T-helper 17 cell (primary cell): ENCODE data around the gene GDPGP1. TPM values are rescaled to one million over a fixed set of nuclear protein-coding genes. Genes with fewer than 3 reads are reported as not detected.

Source experiments
- ATAC-seq: fragments of 150-1000 bp; cut with Tn5 transposase; 2 replicates; pipeline ENCODE4 v1.10.0; 2021; ENCODE audit warnings: mild to moderate bottlenecking, moderate library complexity
- DNase-seq, 3 donors: peaks; one replicate each; pipeline versions ENCODE4 v3.0.0 to v3.0.0-alpha.2; 2020 to 2021
- H3K9me3 ChIP-seq: one replicate; pipeline ENCODE4 v1.7.0; 2013; ENCODE audit warnings: low read length, mild to moderate bottlenecking; ENCODE audit not compliant: control insufficient read depth, poor library complexity, severe bottlenecking
- H3K27ac Mint-ChIP-seq: one replicate; pipeline ENCODE4 v1.8.0; 2022; ENCODE audit warnings: mild to moderate bottlenecking, moderate library complexity, mixed read lengths
- H3K27me3 Mint-ChIP-seq: one replicate; pipeline ENCODE4 v1.8.0; 2022; ENCODE audit warnings: mixed read lengths
- H3K36me3 Mint-ChIP-seq: one replicate; pipeline ENCODE4 v1.8.0; 2022; ENCODE audit warnings: low read depth, mixed read lengths
- H3K4me1 Mint-ChIP-seq: one replicate; pipeline ENCODE4 v1.8.0; 2022; ENCODE audit warnings: mild to moderate bottlenecking, mixed read lengths
- H3K4me3 Mint-ChIP-seq: one replicate; pipeline ENCODE4 v1.8.0; 2022; ENCODE audit warnings: mild to moderate bottlenecking, moderate library complexity, mixed read lengths
- total RNA-seq, 4 donors: library from RNA in 2 of 4; stranded (reverse) in 2 of 4; gene quantifications; one replicate each; pipeline ENCODE4 v1.2.3 and lab custom pipeline; 2022 to 2026

GDPGP1 gene
- total RNA-seq, 2 donors from 2014 or later, result 3.7 to 4.6 TPM

GRCh38 chr15:90294159-90294558, 60.1 kb downstream of the GDPGP1 start:
- H3K4me1 Mint-ChIP-seq, result peaks cover 10% of the 10 kb centered on the region
- peak overlapping the region; percentile 28 for H3K4me3 Mint-ChIP-seq
- peaks cover 12% of the 10 kb centered on the region for H3K27me3 Mint-ChIP-seq
- no peak for DNase-seq
- no peaks in the 10 kb centered on the region for H3K9me3 ChIP-seq
- ATAC-seq, result no peak
- H3K36me3 Mint-ChIP-seq, result no peaks in the 10 kb centered on the region
- H3K27ac Mint-ChIP-seq, result no peak overlapping the region

DNA sequence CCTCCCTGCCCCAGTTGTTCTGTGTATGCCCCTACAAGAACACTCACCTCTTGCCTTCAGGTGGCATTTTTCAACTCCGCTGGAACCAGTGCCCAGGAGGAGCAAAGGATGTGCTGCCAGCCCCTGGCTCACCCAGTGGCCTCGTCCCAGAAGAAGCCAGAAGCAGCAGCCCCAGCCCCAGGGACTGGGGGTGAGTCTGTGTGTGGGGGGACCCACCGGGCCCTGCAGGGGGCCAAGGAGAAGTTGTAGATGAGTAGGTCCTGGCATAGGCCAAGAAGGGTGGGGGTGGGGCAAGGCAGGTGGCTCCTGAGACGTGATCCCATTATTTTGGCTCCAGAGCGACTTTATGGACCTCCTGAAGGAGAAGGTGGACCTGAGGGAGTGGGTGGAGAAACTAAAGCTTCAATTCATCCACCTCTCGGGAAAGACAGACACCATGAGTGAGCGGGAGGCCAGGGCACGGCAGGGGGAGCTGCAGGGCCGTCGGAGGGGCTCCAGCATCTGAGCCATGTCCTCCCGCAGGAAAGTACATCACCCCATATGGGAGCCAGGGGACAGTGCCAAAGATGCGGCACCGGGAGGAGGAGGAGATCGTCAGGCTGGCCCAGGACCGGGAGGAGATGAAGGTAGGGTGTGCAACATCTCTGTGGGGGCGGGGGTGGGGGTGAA, 60.7 kb downstream of the GDPGP1 start:
- Mint-ChIP-seq H3K4me3 (peak overlapping the region; percentile 28), H3K27me3 (peaks cover 12% of the 10 kb centered on the region), H3K36me3 (no peaks in the 10 kb centered on the region), H3K4me1 (peaks cover 10% of the 10 kb centered on the region), H3K27ac (no peak overlapping the region)
- H3K9me3 ChIP-seq, result no peaks in the 10 kb centered on the region
- ATAC-seq (no peak), DNase-seq (no peak)

DNA sequence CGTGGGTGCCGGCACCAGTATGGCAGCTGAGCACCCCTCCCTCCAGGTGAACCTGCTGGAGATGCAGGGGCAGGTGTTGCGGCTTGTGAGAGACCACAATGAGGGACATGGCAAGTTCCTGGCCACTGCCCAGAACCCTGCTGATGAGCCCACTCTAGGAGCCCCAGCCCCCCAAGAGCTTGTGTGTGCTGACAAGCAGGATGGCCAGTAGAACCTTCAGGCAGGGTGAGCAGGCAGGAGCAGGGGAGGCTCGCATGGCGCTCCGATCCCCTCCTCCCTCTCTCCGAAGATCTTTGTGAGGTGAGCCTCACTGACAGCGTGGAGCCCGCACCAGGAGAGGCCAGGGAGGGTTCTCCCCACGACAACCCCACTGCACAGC, 61.2 kb downstream of the GDPGP1 start:
- ATAC-seq (no peak), DNase-seq (no peak)
- Mint-ChIP-seq H3K4me3 (no peak overlapping the region), H3K27ac (no peak overlapping the region), H3K36me3 (no peaks in the 10 kb centered on the region), H3K27me3 (peaks cover 12% of the 10 kb centered on the region), H3K4me1 (peaks cover 10% of the 10 kb centered on the region)
- no peaks in the 10 kb centered on the region for H3K9me3 ChIP-seq

Other genes with a start within 250 kb of the GDPGP1 start
- 10 to 100 TPM; 11.7 to 14.4 TPM for gene ZNF710, start 232.9 kb upstream of the GDPGP1 start, total RNA-seq
- 10 to 100 TPM; 45.0 to 48.8 TPM for gene IDH2, start 131.7 kb upstream of the GDPGP1 start, total RNA-seq
- 10 to 100 TPM; 15.4 to 23.4 TPM for gene SEMA4B, start 32.9 kb upstream of the GDPGP1 start, total RNA-seq
- 100 to 1,000 TPM; 166 to 183 TPM for gene CIB1, start 268 bp upstream of the GDPGP1 start, total RNA-seq
- gene TTLL13, start 15.3 kb downstream of the GDPGP1 start, total RNA-seq, result under 1 TPM in 1 of 2 donors, not detected in 1; 0.29 TPM
- gene NGRN, start 31.5 kb downstream of the GDPGP1 start, total RNA-seq, result 10 to 100 TPM; 48.0 to 51.0 TPM
- under 1 TPM in 1 of 2 donors, not detected in 1; 0.15 TPM for gene ZNF774, start 118.1 kb downstream of the GDPGP1 start, total RNA-seq
- 100 to 1,000 TPM; 131 to 157 TPM for gene IQGAP1, start 154.0 kb downstream of the GDPGP1 start, total RNA-seq